Tongue (tissue), 2 donors: Measurements from ENCODE around the gene RBMS3. TPM values are rescaled to one million over a fixed set of nuclear protein-coding genes. Genes with fewer than 3 reads are reported as not detected.
"Not testable (repeated sequence)": the region's sequence is repeated elsewhere in the genome, so short reads cannot be mapped to it uniquely, and the experiment has no call there.

Experiments
- DNase-seq: peaks from one replicate; pipeline ENCODE4 v3.0.0-alpha.2; 2015
- total RNA-seq: library from RNA; depleted of rRNA; stranded (reverse); fragments of >200 nt; gene quantifications from one replicate; pipeline ENCODE4 v1.2.3, GENCODE V29; 2014

RBMS3 gene
- total RNA-seq, 1 donor from 2014 or later = 81.1 TPM

DNA sequence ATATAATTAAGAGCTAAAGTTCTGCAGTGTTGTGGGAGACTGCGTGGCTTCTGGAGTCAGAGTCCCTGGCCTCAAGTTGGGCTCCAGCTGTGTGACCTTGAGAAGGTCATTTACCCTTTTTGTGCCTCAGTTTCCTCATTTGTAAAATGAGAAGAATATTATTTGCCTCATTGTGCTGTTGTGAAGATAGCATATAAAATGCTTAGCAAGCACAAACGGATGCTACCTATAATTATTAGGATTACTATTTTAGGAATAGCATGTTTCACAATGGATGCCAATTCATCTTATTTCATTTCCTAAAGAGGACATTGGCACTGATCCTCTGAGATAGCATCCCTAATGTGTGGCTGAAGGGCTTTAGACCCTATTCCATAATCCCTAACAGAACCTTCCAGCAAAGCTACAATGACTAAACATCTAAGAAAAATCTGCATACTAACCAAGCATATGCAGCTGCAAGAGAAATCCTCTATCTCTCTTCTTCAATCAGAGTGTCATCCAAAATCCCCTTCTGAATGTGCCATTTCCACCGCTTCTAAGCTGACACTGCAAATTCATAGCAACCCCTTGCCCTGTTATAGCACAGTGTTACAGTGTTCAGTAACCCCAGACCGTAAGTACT is 148.3 kb downstream of the RBMS3 start:
- DNase-seq = no peak

DNA sequence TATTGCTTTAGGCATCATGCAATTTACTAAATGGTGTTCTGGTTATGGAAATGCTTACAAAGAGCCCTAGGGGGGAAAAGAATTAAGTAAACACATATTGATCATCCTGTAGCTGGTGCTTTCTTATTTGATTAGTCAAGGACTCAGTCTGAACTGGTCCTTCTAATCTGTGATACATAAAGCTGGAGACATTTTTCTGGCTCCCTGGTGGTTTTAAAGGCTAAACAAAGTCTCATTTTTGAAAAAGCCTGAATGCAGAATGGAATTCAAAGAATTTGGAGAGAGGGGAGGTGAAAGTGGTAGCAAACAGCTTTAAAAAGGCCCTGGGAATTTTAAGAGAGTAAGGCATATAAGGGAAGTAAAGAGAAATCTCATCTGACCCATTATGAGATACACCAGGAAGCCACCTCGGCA is 149.7 kb downstream of the RBMS3 start:
- DNase-seq = peak; percentile 29

DNA sequence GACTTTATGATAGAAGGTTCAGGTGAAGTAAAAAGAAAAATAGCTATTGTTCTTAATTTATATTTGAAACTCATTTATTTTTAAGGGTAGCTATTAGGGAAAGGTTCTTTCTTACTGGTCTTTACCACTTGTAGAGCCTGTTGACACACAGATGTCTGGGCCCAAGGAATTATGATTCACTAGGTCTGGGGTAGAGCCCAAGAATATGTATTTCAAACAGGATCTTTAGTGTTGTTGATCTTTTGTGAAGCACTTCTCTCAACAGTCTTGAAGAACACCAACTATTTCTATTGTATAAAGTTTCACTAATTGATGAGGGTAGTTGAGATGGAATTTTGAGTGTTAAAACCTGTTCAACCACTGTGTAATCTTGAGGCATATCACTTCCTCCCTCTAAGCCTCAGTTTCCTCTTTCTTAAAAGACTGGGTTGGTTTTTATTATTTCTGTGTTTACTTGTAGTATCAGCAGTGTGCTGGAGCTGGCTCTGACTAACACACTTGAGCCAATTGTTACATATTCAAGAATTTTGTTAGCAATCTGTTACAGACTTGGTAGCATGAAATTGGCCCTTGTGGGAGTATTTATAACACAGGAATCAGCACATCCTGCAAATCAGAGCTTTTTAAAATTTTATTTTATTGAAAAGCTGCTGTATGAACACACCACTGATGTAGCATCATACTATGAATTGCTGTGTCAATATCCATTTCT is 155.9 kb downstream of the RBMS3 start:
- no peak for DNase-seq

DNA sequence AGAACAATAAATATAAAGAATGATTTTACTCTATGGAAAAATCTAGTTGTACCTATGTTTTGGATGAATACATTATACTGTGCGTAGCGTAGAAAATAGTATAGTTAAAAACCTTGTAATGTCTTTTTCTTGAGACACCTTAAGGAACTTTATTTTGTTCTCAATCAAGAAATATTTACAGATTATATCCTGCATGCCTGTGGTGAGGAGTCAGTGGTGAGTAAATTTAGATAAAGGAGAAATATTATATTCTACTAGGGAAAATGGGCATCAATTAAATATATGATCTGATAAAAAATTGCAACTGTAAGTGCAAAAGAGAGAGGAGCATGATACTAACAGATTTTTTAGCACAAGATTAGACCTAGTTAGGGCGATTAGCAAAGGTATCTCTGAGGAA is 157.7 kb downstream of the RBMS3 start:
- no peak for DNase-seq

DNA sequence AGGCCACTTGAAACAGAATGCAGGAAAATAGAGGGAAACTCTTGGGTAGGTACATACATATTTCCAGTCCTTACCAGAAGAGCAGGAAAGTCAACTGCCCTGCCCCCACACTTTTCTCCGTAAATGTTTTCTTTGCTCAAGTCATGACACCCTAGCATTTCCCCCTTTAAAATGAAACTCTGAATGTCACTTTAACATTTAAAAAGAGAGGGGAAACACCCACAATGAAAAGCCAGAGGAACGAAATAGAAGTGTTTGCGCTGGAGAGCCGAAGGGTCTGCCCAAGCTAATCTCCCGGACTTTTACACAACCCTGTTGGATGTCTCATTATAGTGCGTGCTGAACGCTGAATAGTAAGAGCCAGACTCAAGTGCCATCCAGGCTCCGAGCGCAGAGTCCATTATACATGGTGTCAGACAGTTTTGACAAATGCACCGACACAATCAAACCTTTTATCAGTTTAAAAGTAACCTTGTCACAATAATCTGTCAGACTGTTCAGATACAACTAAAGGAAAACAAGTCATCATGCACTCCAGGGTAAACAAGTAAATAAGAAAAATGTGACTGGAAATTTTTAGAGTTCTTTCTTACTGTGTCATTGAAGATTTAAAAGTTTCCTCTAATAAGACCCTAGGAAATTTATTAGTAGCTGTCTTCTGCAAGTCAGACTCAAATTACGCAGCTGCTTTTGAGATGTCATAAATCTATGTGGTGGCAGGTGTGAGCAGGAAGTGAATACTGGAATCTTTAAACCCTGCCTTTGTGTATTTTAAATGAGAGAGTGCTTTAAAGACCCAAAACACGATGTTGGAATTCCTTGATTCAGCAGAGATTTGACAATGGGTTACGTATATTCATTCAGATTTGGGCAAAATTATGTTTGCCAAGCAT is 159.8 kb downstream of the RBMS3 start:
- DNase-seq = peak; percentile 63

DNA sequence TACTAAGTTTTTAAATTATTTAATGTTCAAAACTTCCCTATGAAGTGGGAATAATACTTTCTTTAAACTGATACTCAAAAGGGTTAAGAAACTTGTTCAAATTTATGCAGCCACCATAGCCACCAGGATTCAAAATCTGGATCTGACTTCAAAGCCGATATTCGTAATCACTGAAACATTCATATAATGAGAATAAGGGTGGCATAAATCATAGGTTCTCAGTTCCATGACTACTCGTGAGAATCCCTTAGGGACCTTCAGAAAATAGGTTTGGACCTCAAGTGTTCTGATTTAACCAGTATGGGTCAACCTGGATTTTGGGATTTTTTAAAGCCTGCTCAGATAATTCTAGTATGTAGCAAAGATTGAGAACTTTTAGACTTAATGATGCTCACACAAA is 160.6 kb downstream of the RBMS3 start:
- no peak for DNase-seq

DNA sequence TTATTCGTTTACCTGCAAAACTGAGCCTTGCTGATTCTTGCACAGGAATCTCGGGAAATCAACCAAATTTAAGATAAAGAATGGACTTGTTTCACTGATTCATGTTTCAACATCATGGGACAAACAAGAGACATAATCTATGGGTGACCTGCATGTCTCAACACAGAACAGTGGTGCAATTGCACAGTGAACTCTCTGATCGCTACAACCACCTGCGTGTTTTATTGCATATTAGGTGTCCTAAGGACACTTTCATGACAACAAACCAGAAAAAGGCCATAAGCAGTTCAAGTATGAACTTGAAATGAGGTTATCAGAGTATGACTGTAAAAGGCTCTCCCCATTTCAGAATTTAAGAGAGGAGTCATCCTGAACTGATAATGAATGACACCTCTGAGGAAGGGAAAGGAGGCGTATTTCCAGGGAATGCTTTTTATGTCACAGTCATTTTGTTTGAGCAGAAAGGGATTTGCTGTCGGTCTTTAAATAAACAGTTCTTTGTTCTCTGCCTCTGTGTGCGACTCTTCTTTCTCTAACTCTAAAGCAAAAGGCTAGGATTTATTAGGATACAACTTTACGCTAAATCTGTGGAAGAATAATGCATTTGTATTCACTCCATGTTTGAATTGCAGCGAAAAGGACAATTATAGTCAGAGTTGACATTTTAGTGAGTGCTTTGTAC is 167.2 kb downstream of the RBMS3 start:
- DNase-seq = no peak

DNA sequence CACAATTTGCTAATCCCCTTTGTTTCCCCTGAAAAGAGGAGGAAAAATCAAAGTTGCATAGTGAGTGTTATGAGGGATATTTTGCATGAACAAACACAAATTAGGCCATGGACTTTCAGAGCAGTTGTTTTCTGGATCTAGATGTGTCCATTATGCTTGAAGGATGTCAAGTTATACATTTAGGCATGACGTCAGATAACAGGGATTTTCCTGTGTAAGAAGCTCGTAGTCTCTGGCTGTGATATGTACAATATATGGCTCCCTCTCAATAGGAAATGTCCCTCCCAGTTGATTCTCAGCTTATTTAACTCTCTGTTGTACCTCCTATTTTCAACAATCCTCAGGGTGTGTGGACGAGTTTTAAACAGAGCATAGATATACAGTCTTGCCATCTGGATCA is 171.0 kb downstream of the RBMS3 start:
- peak; percentile 43 for DNase-seq

DNA sequence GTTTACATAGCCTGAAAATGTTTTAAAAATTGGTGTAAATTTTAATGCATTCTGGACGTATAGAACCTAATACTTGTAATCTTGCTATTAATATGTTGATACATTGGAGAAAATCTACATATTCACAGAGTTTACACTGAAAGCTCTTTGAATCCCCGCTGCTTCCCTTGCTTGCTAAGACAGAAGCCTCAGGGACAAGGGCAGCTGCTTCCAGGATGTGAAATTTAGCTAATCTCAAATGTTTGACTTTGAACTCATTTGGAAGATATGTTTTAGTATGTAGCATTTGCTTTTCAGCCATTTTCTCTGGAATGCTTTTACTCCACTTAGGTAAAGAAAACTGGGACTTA is 172.0 kb downstream of the RBMS3 start:
- DNase-seq = no peak

DNA sequence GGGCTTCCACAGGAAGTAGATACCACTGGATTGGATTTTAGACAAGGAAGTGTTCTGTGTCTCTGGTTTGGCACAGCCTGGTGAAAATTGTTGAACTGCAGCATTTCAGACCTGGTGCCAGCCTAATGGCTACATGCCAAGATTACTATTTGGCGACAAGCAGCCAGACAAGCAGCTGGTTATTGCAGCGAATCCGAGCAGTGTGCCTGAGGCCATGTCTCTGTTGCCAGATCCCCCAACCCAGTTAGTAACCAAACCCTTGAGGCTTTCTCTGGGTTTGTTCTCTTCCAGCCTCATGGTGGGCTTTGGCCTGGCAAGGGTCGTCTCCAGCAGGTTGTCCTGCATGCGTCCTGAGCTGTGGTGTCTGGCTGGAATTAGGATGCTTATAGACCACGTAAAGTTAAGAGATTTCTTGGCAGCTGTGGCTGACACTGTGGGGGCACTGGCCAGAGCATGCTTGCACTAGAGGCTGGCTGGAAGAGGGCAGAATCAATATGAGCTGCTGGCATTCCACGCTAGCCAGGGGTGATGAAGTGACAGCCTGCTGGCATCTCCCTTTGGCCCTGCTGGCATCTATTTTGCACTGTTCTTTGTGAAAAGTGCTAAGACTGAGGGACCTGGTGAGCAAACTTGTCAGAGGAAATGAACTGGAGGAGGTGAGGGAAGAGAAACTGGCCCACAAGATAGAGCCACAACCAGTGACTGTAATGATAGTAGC is 172.6 kb downstream of the RBMS3 start:
- DNase-seq = peak; percentile 93

DNA sequence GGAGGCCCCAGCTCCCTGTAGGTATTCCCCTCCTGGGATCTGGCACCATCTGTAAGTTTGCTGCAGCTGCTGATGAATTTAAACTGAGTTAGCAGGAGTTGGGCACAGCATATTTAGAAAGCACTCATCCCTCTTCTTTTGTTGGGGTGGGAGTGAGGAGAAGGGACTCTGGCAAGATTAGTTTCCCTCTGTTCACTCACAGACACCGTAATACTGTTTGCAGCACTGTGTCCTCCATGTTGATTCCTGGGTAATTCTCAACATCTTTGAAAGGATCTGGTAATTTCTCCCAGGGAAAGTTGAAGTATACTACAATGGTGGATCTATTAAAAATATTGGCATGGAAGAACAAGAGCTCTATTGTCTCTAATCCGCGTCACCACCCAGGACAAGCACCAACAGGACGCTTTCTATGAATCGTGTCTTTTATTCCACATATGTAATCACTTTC is 173.3 kb downstream of the RBMS3 start:
- peak; percentile 79 for DNase-seq

DNA sequence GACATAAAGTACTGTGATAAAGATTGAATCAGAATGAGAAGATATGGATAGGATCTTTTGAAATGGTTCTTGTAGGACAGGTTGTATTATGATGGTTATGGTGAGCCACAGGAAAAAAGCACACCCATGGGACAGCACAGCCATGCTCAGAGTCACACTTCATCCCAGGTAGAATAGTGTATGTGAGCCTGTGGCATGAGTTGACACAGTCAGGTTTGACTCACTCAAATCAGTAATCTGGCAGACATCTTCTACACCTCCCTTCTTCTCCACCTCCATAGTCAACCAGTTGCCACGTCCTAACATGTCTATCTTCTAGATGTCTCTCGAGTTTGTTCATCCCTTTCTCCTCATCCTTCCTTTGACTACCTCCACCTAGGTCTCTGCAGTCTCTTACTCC is 176.0 kb downstream of the RBMS3 start:
- no peak for DNase-seq

DNA sequence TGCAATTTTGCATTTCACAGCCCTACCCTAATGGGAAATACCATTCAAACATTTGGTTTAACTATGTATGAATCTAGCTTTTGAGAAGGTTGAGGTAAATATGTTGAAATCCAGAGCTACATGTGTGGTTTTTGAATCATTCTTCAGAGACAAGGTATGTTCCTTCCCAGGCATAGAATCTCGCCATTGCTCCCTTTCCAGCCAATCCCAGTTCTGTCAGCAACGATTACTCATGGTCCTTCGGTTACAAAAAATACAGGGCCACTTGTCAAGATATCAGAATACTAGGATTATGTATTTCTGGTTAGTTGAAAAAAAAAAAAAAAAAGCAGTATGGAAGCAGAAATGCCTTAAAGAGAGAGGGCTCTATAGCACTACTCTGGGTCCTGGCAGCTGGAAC is 182.4 kb downstream of the RBMS3 start:
- no peak for DNase-seq

DNA sequence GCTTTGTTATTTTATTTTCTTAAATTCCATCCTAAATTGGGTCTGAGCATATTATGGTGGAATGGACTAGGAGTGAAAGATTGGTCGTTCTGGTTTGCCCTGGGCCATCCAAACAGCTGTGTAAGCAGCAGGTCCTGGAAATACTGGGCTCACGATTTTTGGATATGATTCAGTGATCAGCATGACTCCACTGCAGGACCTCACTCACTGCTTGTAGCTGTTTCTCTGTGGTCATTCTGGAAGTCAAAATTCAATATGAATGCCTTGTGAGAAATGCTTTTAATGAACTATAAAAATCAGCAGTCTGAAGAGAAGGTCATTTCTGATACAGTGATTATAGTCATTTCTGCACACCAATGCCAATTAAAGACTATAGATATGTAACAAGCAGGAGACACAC is 185.0 kb downstream of the RBMS3 start:
- DNase-seq = peak; percentile 23

DNA sequence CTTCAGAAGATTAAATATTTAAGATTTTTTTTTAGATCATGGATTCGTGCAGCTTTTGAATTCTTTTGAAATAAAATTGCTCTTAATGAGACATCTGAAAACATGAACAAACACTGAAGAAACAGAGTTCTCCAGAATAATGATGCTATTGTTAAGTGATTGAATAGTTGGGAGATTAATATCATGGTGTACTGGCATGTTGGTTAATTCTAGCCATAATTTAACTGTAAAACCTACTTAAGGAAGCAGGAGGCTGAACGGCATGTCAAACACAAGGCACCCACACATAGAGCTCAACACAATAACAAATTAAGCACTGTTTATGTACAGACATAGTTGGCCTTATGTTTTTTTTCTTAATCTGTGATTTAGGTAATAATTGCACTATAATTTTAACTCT is 185.6 kb downstream of the RBMS3 start:
- no peak for DNase-seq

DNA sequence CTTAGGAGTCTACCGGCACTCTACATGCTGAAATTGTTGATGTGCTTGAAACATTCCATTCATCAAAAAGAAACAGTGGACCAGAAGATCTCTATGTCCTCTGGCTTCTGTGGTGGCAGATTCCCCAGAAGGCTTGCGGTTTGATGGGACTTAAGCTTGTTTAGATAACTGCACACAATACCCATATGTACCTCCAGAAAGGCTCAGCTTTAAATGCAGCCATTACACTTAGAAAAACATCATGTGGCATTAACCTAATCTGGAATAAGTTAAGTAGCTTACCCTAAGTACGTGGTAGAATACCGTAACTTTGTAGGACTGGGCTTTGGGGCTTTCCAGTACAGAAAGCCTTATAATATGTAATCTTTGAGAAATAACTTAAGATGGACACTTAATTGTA is 187.3 kb downstream of the RBMS3 start:
- DNase-seq = no peak

DNA sequence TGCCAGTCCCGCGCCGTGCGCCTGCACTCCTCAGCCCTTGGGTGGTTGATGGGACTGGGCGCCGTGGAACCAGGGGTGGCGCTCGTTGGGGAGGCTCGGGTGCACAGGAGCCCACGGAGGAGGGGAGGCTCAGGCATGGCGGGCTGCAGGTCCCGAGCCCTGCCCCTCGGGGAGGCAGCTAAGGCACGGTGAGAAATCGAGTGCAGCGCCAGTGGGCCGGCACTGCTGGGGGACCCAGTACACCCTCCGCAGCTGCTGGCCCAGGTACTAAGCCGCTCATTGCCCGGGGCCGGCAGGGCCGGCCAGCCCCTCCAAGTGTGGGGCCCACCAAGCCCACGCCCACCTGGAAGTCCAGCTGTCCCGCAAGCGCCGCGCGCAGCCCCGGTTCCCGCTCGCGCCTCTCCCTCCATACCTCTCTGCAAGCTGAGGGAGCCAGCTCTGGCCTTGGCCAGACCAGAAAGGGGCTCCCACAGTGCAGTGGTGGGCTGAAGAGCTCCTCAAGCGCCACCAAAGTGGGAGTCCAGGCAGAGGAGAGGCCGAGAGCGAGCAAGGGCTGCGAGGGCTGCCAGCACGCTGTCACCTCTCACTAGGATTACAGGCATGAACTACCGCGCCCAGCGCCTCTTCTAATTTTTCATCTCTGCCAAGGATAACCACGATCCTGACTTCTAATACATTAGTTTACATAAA is 192.8 kb downstream of the RBMS3 start:
- DNase-seq = not testable (repeated sequence)

DNA sequence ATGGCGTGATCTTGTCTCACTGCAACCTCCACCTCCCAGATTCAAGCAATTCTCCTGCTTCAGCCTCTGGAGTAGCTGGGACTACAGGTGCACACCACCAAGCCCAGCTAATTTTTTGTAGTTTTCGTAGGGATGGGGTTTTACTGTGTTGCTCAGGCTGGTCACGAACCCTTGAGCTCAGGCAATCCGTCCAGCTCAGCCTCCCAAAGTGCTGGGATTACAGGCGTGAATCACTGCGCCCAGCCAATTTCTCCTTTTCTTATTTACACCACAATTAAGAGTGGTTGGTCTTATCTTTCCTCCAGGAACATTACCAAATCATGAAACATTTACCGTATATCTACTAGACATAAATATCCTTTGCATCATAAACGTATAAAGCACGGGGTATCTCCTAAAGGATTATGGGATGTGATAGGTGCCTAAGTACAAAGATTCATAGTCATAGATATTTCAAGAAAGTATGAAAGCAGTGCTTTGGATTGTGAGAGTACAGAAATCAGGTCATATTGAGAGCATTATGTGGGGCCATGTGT is 194.5 kb downstream of the RBMS3 start:
- no peak for DNase-seq

DNA sequence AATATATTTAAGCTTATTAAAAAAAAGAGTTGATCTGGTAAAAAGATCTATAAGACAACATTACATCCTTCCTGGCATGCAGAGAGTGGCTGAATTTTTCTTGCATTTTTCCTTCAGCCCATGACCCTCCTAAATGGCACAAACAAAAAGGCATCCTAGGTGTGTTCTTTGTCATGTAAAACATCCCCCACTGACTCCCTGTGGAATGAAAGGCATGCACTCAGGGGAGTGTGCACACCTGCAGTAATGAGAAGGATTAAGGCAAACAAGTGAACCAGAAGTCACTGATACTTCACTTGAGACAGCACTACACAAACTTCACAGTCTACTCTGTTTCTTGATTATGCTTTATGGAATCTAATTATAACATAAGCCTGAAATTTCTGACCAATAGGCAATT is 195.0 kb downstream of the RBMS3 start:
- no peak for DNase-seq

DNA sequence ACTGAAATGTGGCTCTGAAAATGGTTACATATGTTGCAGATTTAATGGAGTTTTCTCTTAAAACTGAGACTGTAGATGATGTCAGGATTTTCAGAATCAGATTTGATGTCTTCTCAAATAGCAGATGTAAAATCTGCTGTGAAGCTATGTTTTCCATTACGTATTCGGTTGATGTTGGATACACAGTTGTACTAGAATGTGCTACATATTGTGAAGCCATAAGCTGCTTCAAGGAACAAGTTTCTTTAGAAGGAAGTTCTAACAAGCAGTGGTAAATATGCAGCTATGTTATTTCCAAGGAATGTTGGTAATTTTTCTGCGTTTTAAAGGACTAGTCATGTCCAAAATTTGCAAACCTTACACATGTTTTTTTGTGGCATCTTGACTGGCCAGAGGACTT is 197.7 kb downstream of the RBMS3 start:
- peak; percentile 34 for DNase-seq

DNA sequence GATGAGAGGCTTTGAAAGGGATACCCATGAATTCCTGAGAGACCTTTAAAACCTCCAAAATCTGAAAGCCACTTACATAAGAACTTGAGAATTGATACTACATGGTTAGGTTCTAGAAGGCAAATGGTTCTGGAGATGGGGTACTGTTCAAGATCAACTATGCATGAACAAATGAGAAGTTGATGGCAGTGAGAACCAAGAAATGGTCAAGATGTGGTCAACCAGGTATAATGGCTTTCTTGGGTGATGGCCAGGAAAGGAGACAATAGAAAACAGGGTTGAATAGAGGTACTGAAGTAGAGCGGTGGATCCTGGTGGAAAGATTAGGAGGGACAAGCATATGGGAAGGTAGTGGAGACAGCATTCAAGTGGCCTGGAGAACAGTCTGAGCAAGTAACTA is 200.4 kb downstream of the RBMS3 start:
- DNase-seq = no peak
